SJCRH30 (cell line): Measurements from ENCODE around the gene HPCAL1. TPM values are rescaled to one million over a fixed set of nuclear protein-coding genes. Genes with fewer than 3 reads are reported as not detected.
A peak's percentile ranks its signal among the peaks of the same experiment; 100 is the strongest.

Source experiments
- DNase-seq, 2 experiments: peaks; one replicate each; pipeline ENCODE4 v3.0.0-alpha.2; 2015 to 2020
- H3K27ac ChIP-seq: fragments of 250-450 bp; sonication (Bioruptor Pico); 2 replicates; pipeline ENCODE4 v1.5.1; 2020; ENCODE audit warnings: mild to moderate bottlenecking, moderate library complexity
- H3K27me3 ChIP-seq: fragments of 250-450 bp; sonication (Bioruptor Pico); 2 replicates; pipeline ENCODE4 v1.5.1; 2020; ENCODE audit warnings: mild to moderate bottlenecking, moderate library complexity
- H3K36me3 ChIP-seq: fragments of 250-450 bp; sonication (Bioruptor Pico); 2 replicates; pipeline ENCODE4 v1.5.1; 2020; ENCODE audit warnings: mild to moderate bottlenecking, moderate library complexity
- H3K4me1 ChIP-seq: fragments of 250-450 bp; sonication (Bioruptor Pico); 2 replicates; pipeline ENCODE4 v1.5.1; 2020; ENCODE audit warnings: mild to moderate bottlenecking, moderate library complexity
- H3K4me3 ChIP-seq: fragments of 250-450 bp; sonication (Bioruptor Pico); 2 replicates; pipeline ENCODE4 v1.5.1; 2020; ENCODE audit warnings: mild to moderate bottlenecking, moderate library complexity
- H3K9me3 ChIP-seq: fragments of 250-450 bp; sonication (Bioruptor Pico); replicated peaks from 2 replicates; pipeline ENCODE4 v1.5.1; 2020; ENCODE audit warnings: mild to moderate bottlenecking, moderate library complexity
- total RNA-seq: library from RNA; depleted of rRNA; stranded (reverse); fragments of >200 nt; shearing (Covaris generic); gene quantifications from 2 replicates; pipeline ENCODE4 v1.2.3, GENCODE V29; 2014

Gene HPCAL1
- total RNA-seq, 1 experiment from 2014 or later, result 52.4 TPM

- H3K27me3 ChIP-seq, result no peaks in the 10 kb centered on the region
- H3K4me3 ChIP-seq, result no peak overlapping the region
- H3K27ac ChIP-seq, result no peak overlapping the region
- no peak for DNase-seq
- peaks cover 28% of the 10 kb centered on the region for H3K4me1 ChIP-seq
- no peaks in the 10 kb centered on the region; the same call in 1 of the 2 replicates for H3K36me3 ChIP-seq
- no peaks in the 10 kb centered on the region for H3K9me3 ChIP-seq
Observed at GRCh38 chr2:10359731-10360329, 57.1 kb downstream of the HPCAL1 start.

DNA sequence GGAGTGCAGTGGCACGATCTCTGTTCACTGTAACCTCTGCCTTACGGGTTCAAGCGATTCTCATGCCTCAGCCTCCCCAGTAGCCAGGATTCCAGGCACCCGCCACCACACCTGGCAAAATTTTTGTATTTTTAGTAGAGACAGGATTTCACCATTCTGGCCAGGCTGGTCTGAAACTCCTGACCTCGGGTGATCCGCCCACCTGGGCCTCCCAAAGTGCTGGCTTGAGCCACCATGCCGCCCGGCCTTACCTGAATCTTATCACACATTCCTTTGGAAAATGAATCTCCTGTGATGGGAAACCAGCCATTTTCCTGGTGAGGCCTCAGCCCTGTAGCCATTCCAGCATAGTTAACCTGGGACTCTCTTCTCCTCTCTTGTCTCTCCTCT is 57.8 kb downstream of the HPCAL1 start:
- Histone ChIP-seq H3K36me3 (no peaks in the 10 kb centered on the region; the same call in 1 of the 2 replicates), H3K9me3 (no peaks in the 10 kb centered on the region), H3K4me1 (peaks cover 28% of the 10 kb centered on the region)

DNA sequence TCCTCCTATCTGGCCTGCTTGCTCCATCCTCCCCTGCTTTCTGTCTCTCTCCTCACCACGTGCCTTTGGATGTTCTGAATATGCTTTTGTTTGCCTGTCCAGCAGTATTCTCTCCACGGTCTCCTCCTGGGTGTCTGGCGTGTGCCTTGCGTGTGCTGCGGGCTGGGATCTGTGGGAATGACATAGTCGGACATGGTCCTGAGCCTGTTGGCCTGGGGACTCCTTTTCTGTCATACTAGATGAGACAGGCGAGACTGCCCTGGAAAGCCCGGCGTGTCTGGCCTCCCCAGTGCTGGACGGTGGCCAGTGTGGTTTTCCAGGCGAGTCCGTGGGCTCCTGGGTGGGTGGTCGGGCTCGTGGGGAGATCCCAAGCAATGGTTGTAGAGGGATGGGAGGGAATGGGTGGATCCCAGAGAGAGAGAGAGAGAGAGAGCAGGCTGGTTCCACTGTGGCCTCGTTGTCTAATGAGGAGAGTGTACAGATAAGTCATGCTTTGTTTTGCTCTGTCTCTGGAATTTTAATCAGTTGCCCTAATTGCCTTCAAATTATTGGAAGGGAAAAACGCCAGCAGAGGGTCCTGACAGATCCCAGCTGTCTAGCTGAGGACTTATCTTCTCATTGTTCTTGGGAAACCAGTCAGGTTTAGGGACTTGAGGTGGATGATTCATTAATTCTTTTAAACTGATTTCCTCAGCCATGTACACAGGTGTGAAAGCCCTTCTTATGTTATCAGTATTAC is 58.3 kb downstream of the HPCAL1 start:
- Histone ChIP-seq H3K4me1 (peaks cover 26% of the 10 kb centered on the region), H3K36me3 (no peaks in the 10 kb centered on the region; the same call in 1 of the 2 replicates), H3K27me3 (no peaks in the 10 kb centered on the region), H3K27ac (peak overlapping the region; percentile 53), H3K9me3 (no peaks in the 10 kb centered on the region), H3K4me3 (no peak overlapping the region)
- DNase-seq, result peak; percentile 30 to 61

More for the DNA sequence above, 57.8 kb downstream of the HPCAL1 start:
- DNase-seq, result no peak
- Histone ChIP-seq H3K4me3 (no peak overlapping the region), H3K27me3 (no peaks in the 10 kb centered on the region), H3K27ac (peak overlapping the region; percentile 53)

DNA sequence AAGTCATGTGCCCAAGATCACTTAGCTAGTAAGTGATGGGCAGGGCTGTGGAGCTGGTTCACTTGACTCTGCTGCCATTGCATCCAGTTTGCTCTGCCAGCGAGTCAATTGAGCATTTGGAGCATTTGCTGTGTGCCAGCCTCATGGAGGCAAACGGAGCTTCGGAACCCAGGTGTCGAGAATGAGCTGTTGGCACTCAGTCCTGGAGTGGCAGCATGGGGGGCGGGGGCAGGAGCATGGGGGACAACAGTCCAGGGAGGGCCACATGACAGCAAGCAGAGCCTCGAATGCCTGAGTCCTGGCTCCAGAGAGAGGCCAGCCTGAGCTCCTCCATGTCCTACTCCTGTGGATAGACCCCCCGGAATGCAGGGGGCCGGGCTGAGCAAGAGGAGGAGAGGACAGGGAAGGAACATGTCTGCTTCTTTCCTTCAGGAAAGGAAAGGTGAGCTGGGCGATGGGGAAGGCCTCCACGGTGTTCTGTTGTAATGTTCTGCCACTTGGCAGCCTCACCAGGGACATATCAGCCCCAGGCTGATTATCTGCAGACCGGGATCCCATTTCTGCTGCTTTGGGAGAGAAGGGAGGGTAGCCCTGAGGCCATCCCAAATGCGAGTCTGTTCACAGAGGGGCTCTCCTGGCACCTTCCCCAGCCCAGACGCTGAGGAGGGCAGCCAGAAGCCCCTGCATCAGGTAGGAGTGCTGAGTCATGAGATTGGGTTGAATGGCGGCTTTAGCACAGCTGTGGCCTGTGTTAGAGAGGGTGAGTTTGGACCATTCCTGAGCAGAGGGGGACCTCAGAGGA is 59.6 kb downstream of the HPCAL1 start:
- Histone ChIP-seq H3K4me1 (peaks cover 22% of the 10 kb centered on the region), H3K4me3 (no peak overlapping the region), H3K27ac (no peak overlapping the region), H3K9me3 (no peaks in the 10 kb centered on the region), H3K27me3 (no peaks in the 10 kb centered on the region), H3K36me3 (no peaks in the 10 kb centered on the region; the same call in 1 of the 2 replicates)
- no peak for DNase-seq

DNA sequence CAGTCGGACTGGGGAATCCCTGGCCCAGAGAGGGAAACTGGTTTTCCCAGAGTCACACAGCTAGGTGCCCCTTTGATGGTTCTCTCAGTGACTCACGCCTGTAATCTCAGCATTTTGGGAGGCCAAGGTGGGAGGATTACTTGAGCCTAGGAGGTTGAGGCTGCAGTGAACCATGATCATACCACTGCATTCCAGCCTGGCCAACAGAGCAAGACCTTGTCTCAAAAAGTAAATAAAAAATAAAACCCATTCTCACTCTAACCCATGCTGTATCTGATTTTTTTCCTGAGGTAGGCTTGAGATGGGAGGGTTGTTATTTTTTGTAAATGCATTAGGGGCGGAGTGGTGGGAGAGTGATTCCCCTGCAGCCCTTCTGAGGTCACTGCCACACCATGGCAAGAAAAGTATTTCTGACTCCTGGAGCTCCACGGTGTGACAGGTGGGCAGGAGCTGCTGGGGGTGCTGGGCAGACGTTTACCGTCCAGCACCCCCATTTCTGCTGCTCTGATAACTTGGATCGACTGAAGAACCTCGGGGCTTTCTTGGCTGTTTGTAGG is 60.3 kb downstream of the HPCAL1 start:
- no peaks in the 10 kb centered on the region for H3K27me3 ChIP-seq
- no peak overlapping the region for H3K4me3 ChIP-seq
- no peaks in the 10 kb centered on the region for H3K9me3 ChIP-seq
- H3K4me1 ChIP-seq, result peaks cover 22% of the 10 kb centered on the region
- H3K36me3 ChIP-seq, result no peaks in the 10 kb centered on the region; the same call in 1 of the 2 replicates
- no peak overlapping the region for H3K27ac ChIP-seq
- DNase-seq, result no peak

DNA sequence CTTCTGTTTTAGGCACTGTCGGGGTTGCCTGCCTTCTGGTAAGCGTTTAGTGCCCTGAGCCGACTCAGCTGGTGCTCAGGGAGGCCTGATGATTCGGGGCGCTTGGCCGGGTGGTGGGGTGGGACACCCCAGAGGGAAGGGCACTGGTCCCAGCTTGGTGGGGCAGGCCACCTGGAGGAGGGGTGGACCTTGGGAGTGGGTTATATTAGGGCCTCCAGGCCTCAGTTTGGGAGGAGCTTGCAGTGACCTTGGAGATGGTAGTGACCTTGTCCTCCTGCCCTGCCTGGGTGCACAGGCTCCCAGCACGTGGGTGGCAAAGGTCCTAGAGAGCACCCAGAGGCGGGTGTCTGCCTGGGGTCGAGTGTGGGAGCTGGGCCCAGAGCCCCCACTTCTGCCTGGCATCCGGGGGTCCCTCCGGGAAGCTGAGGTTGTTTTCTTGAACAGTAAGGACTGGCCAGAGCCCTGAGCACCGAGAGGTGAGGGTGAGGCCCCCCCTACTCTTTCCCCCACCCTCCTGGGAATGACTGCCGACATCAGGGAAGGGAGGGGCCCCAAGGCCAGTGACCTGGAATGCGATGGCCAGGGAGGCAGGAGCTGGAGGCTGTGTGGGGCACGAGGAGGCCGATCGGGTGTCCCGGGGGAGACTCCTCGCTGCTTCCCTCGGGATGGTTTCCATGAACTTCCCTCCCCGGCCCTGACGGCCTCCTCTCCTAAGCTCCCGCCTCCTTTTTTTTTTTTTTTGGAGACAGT is 61.3 kb downstream of the HPCAL1 start:
- Histone ChIP-seq H3K27ac (no peak overlapping the region), H3K9me3 (no peaks in the 10 kb centered on the region), H3K36me3 (no peaks in the 10 kb centered on the region; the same call in 1 of the 2 replicates), H3K4me1 (peaks cover 22% of the 10 kb centered on the region), H3K4me3 (no peak overlapping the region), H3K27me3 (no peaks in the 10 kb centered on the region)
- DNase-seq, result no peak

GRCh38 chr2:10365412-10365811 is 62.7 kb downstream of the HPCAL1 start:
- H3K4me1 ChIP-seq, result peaks cover 22% of the 10 kb centered on the region

GRCh38 chr2:10366601-10367270 is 64.0 kb downstream of the HPCAL1 start:
- Histone ChIP-seq H3K4me3 (no peak overlapping the region), H3K27me3 (no peaks in the 10 kb centered on the region), H3K27ac (no peak overlapping the region), H3K9me3 (no peaks in the 10 kb centered on the region), H3K4me1 (peaks cover 16% of the 10 kb centered on the region), H3K36me3 (no peaks in the 10 kb centered on the region)
- no peak for DNase-seq

More at GRCh38 chr2:10365412-10365811, 62.7 kb downstream of the HPCAL1 start:
- H3K4me3 ChIP-seq, result no peak overlapping the region
- H3K9me3 ChIP-seq, result no peaks in the 10 kb centered on the region
- no peak overlapping the region for H3K27ac ChIP-seq
- no peaks in the 10 kb centered on the region for H3K27me3 ChIP-seq
- no peaks in the 10 kb centered on the region for H3K36me3 ChIP-seq
- no peak for DNase-seq

DNA sequence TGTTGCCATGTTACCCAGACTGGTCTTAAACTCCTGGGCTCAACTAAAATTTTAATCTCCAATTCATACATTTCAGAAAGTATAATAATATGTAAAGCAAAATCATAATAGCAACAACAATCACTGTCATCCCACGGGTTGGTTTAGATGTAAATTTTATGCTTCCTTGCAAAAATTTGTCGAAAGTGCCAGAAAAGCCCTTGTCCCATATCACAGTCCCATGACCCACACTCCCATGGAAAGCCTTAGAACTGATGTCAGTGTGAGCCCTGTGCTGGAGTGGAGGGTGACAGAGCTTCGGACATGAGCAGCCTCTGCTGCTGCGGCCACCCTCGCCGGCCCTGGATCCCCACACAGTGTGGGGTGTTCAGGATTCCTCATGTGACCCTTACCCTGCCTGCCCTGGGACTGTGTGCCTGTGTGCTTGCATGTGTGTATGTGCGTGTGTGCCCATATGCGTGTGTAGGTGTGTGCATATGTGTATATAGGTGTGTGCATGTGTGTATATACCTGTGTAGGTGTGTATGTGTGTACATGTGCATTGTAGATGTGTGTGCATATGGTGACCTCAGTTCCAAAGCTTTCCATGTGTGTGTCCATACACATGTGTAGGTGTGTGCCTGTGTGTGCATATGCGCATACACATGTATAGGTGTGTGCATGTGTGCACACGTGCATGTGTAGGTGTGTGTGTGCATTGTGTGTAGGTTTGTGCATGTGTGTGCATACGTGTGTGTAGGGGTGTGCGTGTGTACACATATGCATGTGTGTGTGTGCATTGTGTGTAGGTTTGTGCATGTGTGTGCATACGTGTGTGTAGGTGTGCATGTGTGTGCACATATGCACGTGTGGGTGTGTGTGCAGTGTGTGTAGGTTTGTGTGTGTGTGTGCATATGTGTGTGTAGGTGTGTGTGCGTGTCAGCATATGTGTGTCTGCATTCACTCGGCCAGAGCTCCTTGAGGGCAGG is 65.1 kb downstream of the HPCAL1 start:
- H3K4me1 ChIP-seq, result peaks cover 6% of the 10 kb centered on the region; the same call in 1 of the 2 replicates
- H3K9me3 ChIP-seq, result no peaks in the 10 kb centered on the region
- no peaks in the 10 kb centered on the region for H3K27me3 ChIP-seq
- no peaks in the 10 kb centered on the region for H3K36me3 ChIP-seq
- H3K4me3 ChIP-seq, result no peak overlapping the region
- DNase-seq, result no peak
- no peak overlapping the region for H3K27ac ChIP-seq

GRCh38 chr2:10368491-10369231 is 66.0 kb downstream of the HPCAL1 start:
- Histone ChIP-seq H3K4me3 (no peak overlapping the region), H3K27me3 (no peaks in the 10 kb centered on the region), H3K4me1 (peaks cover 6% of the 10 kb centered on the region; the same call in 1 of the 2 replicates), H3K9me3 (no peaks in the 10 kb centered on the region), H3K27ac (no peak overlapping the region), H3K36me3 (no peaks in the 10 kb centered on the region)
- no peak for DNase-seq

GRCh38 chr2:10369269-10370255 is 66.9 kb downstream of the HPCAL1 start:
- H3K36me3 ChIP-seq, result no peaks in the 10 kb centered on the region
- no peak overlapping the region for H3K4me3 ChIP-seq
- H3K4me1 ChIP-seq, result peaks cover 6% of the 10 kb centered on the region; the same call in 1 of the 2 replicates
- no peak for DNase-seq
- no peaks in the 10 kb centered on the region for H3K27me3 ChIP-seq
- no peaks in the 10 kb centered on the region for H3K9me3 ChIP-seq
- no peak overlapping the region for H3K27ac ChIP-seq
